ENCODE results near the gene NALCN. TPM values are rescaled to one million over a fixed set of nuclear protein-coding genes. Genes with fewer than 3 reads are reported as not detected.

The NALCN gene
- total and polyA plus RNA-seq, 2 donors (not counting 1 experiment from before 2014, with no cell fraction given), result not detected

GRCh38 chr13:101394605-101395004, 21.7 kb downstream of the NALCN start:
- intact Hi-C loops (cut with micrococcal nuclease), result no loop called here
- TF ChIP-seq EZH2 (IDR thresholded peaks at IDR 0.05; ENCODE audit: borderline replicate concordance, insufficient read depth, low read depth, low read length, poor library complexity, severe bottlenecking) (no peak), CTCF (IDR thresholded peaks at IDR 0.05) (no peak)
- H3K4me2 ChIP-seq (replicated peaks; ENCODE audit: low read depth, low read length, poor library complexity, severe bottlenecking), result no peak overlapping the region
- no peaks in the 10 kb centered on the region for H3K36me3 ChIP-seq (replicated peaks in 1 of 2; ENCODE audit: control extremely low read depth in 1 of 2, control insufficient read depth in 1 of 2, extremely low read depth in 1 of 2, insufficient read depth in 2 of 2, low read length in 1 of 2)
- WGBS (ENCODE audit: insufficient coverage), result 58% methylated on average over 1 of the region's 2 CpGs
- DNase-seq, result no peak
- ATAC-seq (ENCODE audit: low read depth), result no peak
- POLR2A ChIA-PET, result no interaction called here
- Mint-ChIP-seq H3K4me1 (no peaks in the 10 kb centered on the region), H3K4me3 (no peak overlapping the region), H3K27ac (no peak overlapping the region), H3K27me3 (no peaks in the 10 kb centered on the region), H3K9me3 (ENCODE audit: insufficient read depth) (no peaks in the 10 kb centered on the region)
- H4K20me1 ChIP-seq (ENCODE audit: control insufficient read depth, insufficient read depth, low read length, poor library complexity, severe bottlenecking), result no peaks in the 10 kb centered on the region
- H2AFZ ChIP-seq (ENCODE audit: insufficient read depth, low read depth, low read length, poor library complexity, severe bottlenecking), result no peak overlapping the region
- H3K79me2 ChIP-seq (ENCODE audit: control insufficient read depth, insufficient read depth, low read length), result no peaks in the 10 kb centered on the region
- H3K9ac ChIP-seq (ENCODE audit: low read length), result no peak overlapping the region
- H3K4me3 ChIP-seq (ENCODE audit: control extremely low read depth in 1 of 5, extremely low read depth in 1 of 5, insufficient read depth in 1 of 5, low read depth in 2 of 5, low read length in 4 of 5), result no peak overlapping the region
- no peaks in the 10 kb centered on the region for H3K27me3 ChIP-seq (replicated peaks in 1 of 4; ENCODE audit: control extremely low read depth in 1 of 4, control insufficient read depth in 3 of 4, insufficient read depth in 4 of 4, low read length in 3 of 4)
- no peaks in the 10 kb centered on the region for H3K9me3 ChIP-seq (ENCODE audit: control extremely low read depth in 1 of 3, control insufficient read depth in 2 of 3, insufficient read depth in 1 of 3, low read length in 2 of 3)
- CTCF ChIA-PET, result no interaction called here
- no peaks in the 10 kb centered on the region for H3K4me1 ChIP-seq (ENCODE audit: control insufficient read depth in 2 of 2, insufficient read depth in 2 of 2, low read length in 2 of 2)
- H3K27ac ChIP-seq (ENCODE audit: low read length in 2 of 2), result no peak overlapping the region

- WGBS (ENCODE audit: insufficient coverage), result 100% methylated on average over 3 of the region's 3 CpGs
- Histone ChIP-seq H3K4me3 (ENCODE audit: control extremely low read depth in 1 of 5, extremely low read depth in 1 of 5, insufficient read depth in 1 of 5, low read depth in 2 of 5, low read length in 4 of 5) (no peak overlapping the region), H3K9me3 (ENCODE audit: control extremely low read depth in 1 of 3, control insufficient read depth in 2 of 3, insufficient read depth in 1 of 3, low read length in 2 of 3) (no peaks in the 10 kb centered on the region), H4K20me1 (ENCODE audit: control insufficient read depth, insufficient read depth, low read length, poor library complexity, severe bottlenecking) (no peaks in the 10 kb centered on the region), H3K79me2 (ENCODE audit: control insufficient read depth, insufficient read depth, low read length) (no peaks in the 10 kb centered on the region), H3K4me2 (replicated peaks; ENCODE audit: low read depth, low read length, poor library complexity, severe bottlenecking) (no peak overlapping the region), H3K36me3 (replicated peaks in 1 of 2; ENCODE audit: control extremely low read depth in 1 of 2, control insufficient read depth in 1 of 2, extremely low read depth in 1 of 2, insufficient read depth in 2 of 2, low read length in 1 of 2) (no peaks in the 10 kb centered on the region), H3K27me3 (replicated peaks in 1 of 4; ENCODE audit: control extremely low read depth in 1 of 4, control insufficient read depth in 3 of 4, insufficient read depth in 4 of 4, low read length in 3 of 4) (no peaks in the 10 kb centered on the region), H3K4me1 (ENCODE audit: control insufficient read depth in 2 of 2, insufficient read depth in 2 of 2, low read length in 2 of 2) (no peaks in the 10 kb centered on the region), H2AFZ (ENCODE audit: insufficient read depth, low read depth, low read length, poor library complexity, severe bottlenecking) (no peak overlapping the region), H3K9ac (ENCODE audit: low read length) (no peak overlapping the region), H3K27ac (ENCODE audit: low read length in 2 of 2) (no peak overlapping the region)
- Mint-ChIP-seq H3K9me3 (ENCODE audit: insufficient read depth) (no peaks in the 10 kb centered on the region), H3K4me3 (no peak overlapping the region), H3K4me1 (no peaks in the 10 kb centered on the region), H3K27ac (no peak overlapping the region), H3K27me3 (no peaks in the 10 kb centered on the region)
- intact Hi-C loops (cut with micrococcal nuclease), result no loop called here
- DNase-seq (no peak), ATAC-seq (ENCODE audit: low read depth) (no peak)
- CTCF ChIA-PET, result no interaction called here
- POLR2A ChIA-PET, result no interaction called here
- TF ChIP-seq CTCF (IDR thresholded peaks at IDR 0.05), result no peak
- no peak for TF ChIP-seq EZH2 (IDR thresholded peaks at IDR 0.05; ENCODE audit: borderline replicate concordance, insufficient read depth, low read depth, low read length, poor library complexity, severe bottlenecking)
Observed at GRCh38 chr13:101393140-101393539, 23.2 kb downstream of the NALCN start.

Measured in B cell (primary cell).